ENCODE results near the gene NET1. TPM values are rescaled to one million over a fixed set of nuclear protein-coding genes. Genes with fewer than 3 reads are reported as not detected.

The NET1 gene
- total and polyA plus RNA-seq, 7 donors: 75.3 to 333 (median 199) TPM

- H3K27ac ChIP-seq: peak overlapping the region in 1 of 4 donors; percentile 59
- DNase-seq: peak; percentile 56
- TF ChIP-seq POLR2A (IDR thresholded peaks at IDR 0.05): no peak
- TF ChIP-seq EP300 (IDR thresholded peaks at IDR 0.05): no peak
- no peak for TF ChIP-seq CTCF (IDR thresholded peaks at IDR 0.05)
- TF ChIP-seq POLR2AphosphoS5 (IDR thresholded peaks at IDR 0.05): no peak
These were observed 94.6 kb downstream of the NET1 start for GRCh38 chr10:5506751-5507648.

GRCh38 chr10:5507649-5508131 is 95.3 kb downstream of the NET1 start:
- H3K27ac ChIP-seq: peak overlapping the region in 1 of 4 donors; percentile 59
- no peak overlapping the region for H3K4me3 ChIP-seq
- WGBS, 2 donors: 90% methylated on average over 14 of the region's 14 CpGs
- peaks cover 0 to 14% (median 0%) of the 10 kb centered on the region in 4 donors for H3K4me1 ChIP-seq
- H3K9me3 ChIP-seq: no peaks in the 10 kb centered on the region
- no peaks in the 10 kb centered on the region for H3K27me3 ChIP-seq
- no peak for TF ChIP-seq CTCF (IDR thresholded peaks at IDR 0.05)
- TF ChIP-seq POLR2A (IDR thresholded peaks at IDR 0.05): no peak
- TF ChIP-seq POLR2AphosphoS5 (IDR thresholded peaks at IDR 0.05): no peak
- TF ChIP-seq EP300 (IDR thresholded peaks at IDR 0.05): no peak
- intact Hi-C loops (cut with DNase I): no loop called here
- DNase-seq: peak; percentile 41
- H3K36me3 ChIP-seq: no peaks in the 10 kb centered on the region

More at GRCh38 chr10:5506751-5507648, 94.6 kb downstream of the NET1 start:
- H3K27me3 ChIP-seq: no peaks in the 10 kb centered on the region
- no peak overlapping the region for H3K4me3 ChIP-seq
- H3K9me3 ChIP-seq: no peaks in the 10 kb centered on the region
- 88 to 89% methylated on average over 19 of the region's 19 CpGs for WGBS, 2 donors
- H3K36me3 ChIP-seq: no peaks in the 10 kb centered on the region
- peaks cover 0 to 14% (median 0%) of the 10 kb centered on the region in 4 donors for H3K4me1 ChIP-seq
- intact Hi-C loops (cut with DNase I): no loop called here

- Histone ChIP-seq H3K4me1 (peaks cover 0 to 14% (median 0%) of the 10 kb centered on the region in 4 donors), H3K36me3 (no peaks in the 10 kb centered on the region), H3K4me3 (no peak overlapping the region), H3K27me3 (no peaks in the 10 kb centered on the region), H3K27ac (peak overlapping the region in 1 of 4 donors; percentile 59), H3K9me3 (no peaks in the 10 kb centered on the region)
- WGBS, 2 donors: 96 to 97% methylated on average over 18 of the region's 18 CpGs
- DNase-seq: peak; percentile 47
- TF ChIP-seq POLR2A (IDR thresholded peaks at IDR 0.05) (no peak), EP300 (IDR thresholded peaks at IDR 0.05) (no peak), POLR2AphosphoS5 (IDR thresholded peaks at IDR 0.05) (no peak), CTCF (IDR thresholded peaks at IDR 0.05) (no peak)
- intact Hi-C loops (cut with DNase I): no loop called here
These were observed 95.8 kb downstream of the NET1 start for GRCh38 chr10:5508161-5508604.

Other genes with a start within 250 kb of the NET1 start
- not detected for gene AKR1C8, start 227.4 kb upstream of the NET1 start, total RNA-seq
- not detected for gene AKR1C8, start 227.4 kb upstream of the NET1 start, polyA plus RNA-seq
- not detected for gene AKR1C4, start 215.7 kb upstream of the NET1 start, total RNA-seq
- not detected for gene AKR1C4, start 215.7 kb upstream of the NET1 start, polyA plus RNA-seq
- 1 to 10 TPM in 1 of 4 donors, not detected in 3; 3.9 TPM for gene UCN3, start 47.6 kb upstream of the NET1 start, total RNA-seq
- gene UCN3, start 47.6 kb upstream of the NET1 start, polyA plus RNA-seq: 1 to 10 TPM in 1 of 3 donors, not detected in 2; 3.9 TPM
- not detected for gene TUBAL3, start 7.7 kb upstream of the NET1 start, total RNA-seq
- 10 to 100 TPM; 15.3 to 52.2 (median 40.8) TPM for gene TUBAL3, start 7.7 kb upstream of the NET1 start, polyA plus RNA-seq
- not detected for gene CALML5, start 87.0 kb downstream of the NET1 start, total RNA-seq
- not detected for gene CALML5, start 87.0 kb downstream of the NET1 start, polyA plus RNA-seq
- not detected for gene CALML3, start 112.4 kb downstream of the NET1 start, total RNA-seq
- under 1 TPM in 1 of 3 donors, not detected in 2; 0.15 TPM for gene CALML3, start 112.4 kb downstream of the NET1 start, polyA plus RNA-seq